ENCODE results near the gene UBASH3A. TPM values are rescaled to one million over a fixed set of nuclear protein-coding genes. Genes with fewer than 3 reads are reported as not detected.

Gene UBASH3A
- total RNA-seq, 1 experiment from 2014 or later: not detected

GRCh38 chr21:42390193-42390592 lies 13.5 kb upstream of the UBASH3A start:
- intact Hi-C loops (cut with micrococcal nuclease; ENCODE audit: unreplicated experiment): no loop called here
- H3K4me3 Mint-ChIP-seq (ENCODE audit: unreplicated experiment): no peak overlapping the region
- CTCF ChIA-PET: no interaction called here

GRCh38 chr21:42390696-42391095 lies 13.0 kb upstream of the UBASH3A start:
- peak in 1 of 2 experiments; percentile 1 for DNase-seq
- Mint-ChIP-seq H3K9me3 (ENCODE audit: unreplicated experiment) (no peaks in the 10 kb centered on the region), H3K4me1 (ENCODE audit: low read depth, unreplicated experiment) (peaks cover 30% of the 10 kb centered on the region), H3K4me3 (ENCODE audit: unreplicated experiment) (no peak overlapping the region), H3K36me3 (ENCODE audit: insufficient read depth, unreplicated experiment) (peaks cover 4% of the 10 kb centered on the region), H3K27ac (ENCODE audit: unreplicated experiment) (peak overlapping the region; percentile 54), H3K27me3 (ENCODE audit: insufficient read depth, unreplicated experiment) (no peaks in the 10 kb centered on the region)
- ChIA-PET CTCF (no interaction called here), POLR2A (no interaction called here)
- no peak for TF ChIP-seq CTCF (IDR thresholded peaks at IDR 0.05; ENCODE audit: insufficient read depth in 1 of 2, low read depth in 1 of 2, low read length in 1 of 2, severe bottlenecking in 1 of 2, unreplicated experiment in 1 of 2)
- Histone ChIP-seq H3K36me3 (ENCODE audit: control insufficient read depth, insufficient read depth, low read length) (no peaks in the 10 kb centered on the region), H3K4me1 (peaks cover 17% of the 10 kb centered on the region), H3K27me3 (replicated peaks; ENCODE audit: control insufficient read depth, insufficient read depth, low read length) (no peaks in the 10 kb centered on the region), H3K4me3 (ENCODE audit: low read depth, low read length) (no peak overlapping the region), H3K9me3 (no peaks in the 10 kb centered on the region)
- intact Hi-C loops (cut with micrococcal nuclease; ENCODE audit: unreplicated experiment): no loop called here
- BruUV-seq (replicated peaks): no TSS peak

More at GRCh38 chr21:42390193-42390592, 13.5 kb upstream of the UBASH3A start:
- BruUV-seq (replicated peaks): no TSS peak
- Mint-ChIP-seq H3K4me1 (ENCODE audit: low read depth, unreplicated experiment) (peaks cover 35% of the 10 kb centered on the region), H3K36me3 (ENCODE audit: insufficient read depth, unreplicated experiment) (peaks cover 4% of the 10 kb centered on the region), H3K27me3 (ENCODE audit: insufficient read depth, unreplicated experiment) (no peaks in the 10 kb centered on the region), H3K9me3 (ENCODE audit: unreplicated experiment) (no peaks in the 10 kb centered on the region), H3K27ac (ENCODE audit: unreplicated experiment) (peak overlapping the region; percentile 54)
- POLR2A ChIA-PET: no interaction called here
- peak in 1 of 2 experiments; percentile 1 for DNase-seq
- no peak overlapping the region for H3K4me3 ChIP-seq (ENCODE audit: low read depth, low read length)
- H3K27me3 ChIP-seq (replicated peaks; ENCODE audit: control insufficient read depth, insufficient read depth, low read length): no peaks in the 10 kb centered on the region
- TF ChIP-seq CTCF (IDR thresholded peaks at IDR 0.05; ENCODE audit: insufficient read depth in 1 of 2, low read depth in 1 of 2, low read length in 1 of 2, severe bottlenecking in 1 of 2, unreplicated experiment in 1 of 2): no peak
- H3K9me3 ChIP-seq: no peaks in the 10 kb centered on the region
- no peaks in the 10 kb centered on the region for H3K36me3 ChIP-seq (ENCODE audit: control insufficient read depth, insufficient read depth, low read length)
- H3K4me1 ChIP-seq: peaks cover 18% of the 10 kb centered on the region

GRCh38 chr21:42391297-42391696 lies 12.4 kb upstream of the UBASH3A start:
- no peak overlapping the region for H3K27ac Mint-ChIP-seq (ENCODE audit: unreplicated experiment)
- intact Hi-C loops (cut with micrococcal nuclease; ENCODE audit: unreplicated experiment): no loop called here
- DNase-seq: peak in 1 of 2 experiments; percentile 22
- peaks cover 11% of the 10 kb centered on the region; the same call in 1 of the 2 replicates for H3K4me1 ChIP-seq
- H3K36me3 Mint-ChIP-seq (ENCODE audit: insufficient read depth, unreplicated experiment): peaks cover 4% of the 10 kb centered on the region
- TF ChIP-seq CTCF (IDR thresholded peaks at IDR 0.05; ENCODE audit: insufficient read depth in 1 of 2, low read depth in 1 of 2, low read length in 1 of 2, severe bottlenecking in 1 of 2, unreplicated experiment in 1 of 2): no peak
- H3K4me3 Mint-ChIP-seq (ENCODE audit: unreplicated experiment): no peak overlapping the region
- peaks cover 27% of the 10 kb centered on the region for H3K4me1 Mint-ChIP-seq (ENCODE audit: low read depth, unreplicated experiment)
- no peak overlapping the region for H3K4me3 ChIP-seq (ENCODE audit: low read depth, low read length)
- H3K27me3 Mint-ChIP-seq (ENCODE audit: insufficient read depth, unreplicated experiment): no peaks in the 10 kb centered on the region
- no TSS peak for BruUV-seq (replicated peaks)
- H3K27me3 ChIP-seq (replicated peaks; ENCODE audit: control insufficient read depth, insufficient read depth, low read length): no peaks in the 10 kb centered on the region
- CTCF ChIA-PET: no interaction called here
- H3K9me3 Mint-ChIP-seq (ENCODE audit: unreplicated experiment): no peaks in the 10 kb centered on the region
- H3K36me3 ChIP-seq (ENCODE audit: control insufficient read depth, insufficient read depth, low read length): no peaks in the 10 kb centered on the region
- no peaks in the 10 kb centered on the region for H3K9me3 ChIP-seq
- POLR2A ChIA-PET: no interaction called here

Data from Caco-2 (cell line).